Gastrocnemius medialis (tissue), 4 donors: ENCODE results near the gene NPIPB13.
"Not testable (repeated sequence)": the region's sequence is repeated elsewhere in the genome, so short reads cannot be mapped to it uniquely, and the experiment has no call there.

Experiments used
- CTCF ChIP-seq, 5 experiments: fragments of 450-650 bp in 3 of 5; fragments of 200-600 bp in 2 of 5; sonication (generic) in 2 of 5; IDR thresholded peaks in 4 of 5; conservative IDR thresholded peaks in 1 of 5; 1 replicate in 4 of 5; 2 replicates in 1 of 5; pipeline ENCODE4 v1.5.1; 2016 to 2019; ENCODE audit warnings: antibody characterized with exemption in 5 of 5, mild to moderate bottlenecking in 3 of 5, moderate library complexity in 3 of 5
- POLR2A ChIP-seq, 2 donors: fragments of 450-650 bp; IDR thresholded peaks; one replicate each; pipeline ENCODE4 v1.6.1; 2017; ENCODE audit warnings: antibody characterized with exemption in 2 of 2, mild to moderate bottlenecking in 2 of 2, moderate library complexity in 2 of 2

- not testable (repeated sequence) for TF ChIP-seq CTCF (IDR thresholded peaks at IDR 0.05 in 4 of 5, conservative IDR thresholded peaks at IDR 0.05 in 1 of 5); POLR2A (IDR thresholded peaks at IDR 0.05)
Observed at GRCh38 chr16:30199049-30199448, 49.2 kb downstream of the NPIPB13 start, which contains the start of gene SULT1A3.
